ENCODE measurements around the gene FAM180B. TPM values are rescaled to one million over a fixed set of nuclear protein-coding genes. Genes with fewer than 3 reads are reported as not detected.

The FAM180B gene
- polyA plus RNA-seq, 1 donor from 2014 or later = not detected

DNA sequence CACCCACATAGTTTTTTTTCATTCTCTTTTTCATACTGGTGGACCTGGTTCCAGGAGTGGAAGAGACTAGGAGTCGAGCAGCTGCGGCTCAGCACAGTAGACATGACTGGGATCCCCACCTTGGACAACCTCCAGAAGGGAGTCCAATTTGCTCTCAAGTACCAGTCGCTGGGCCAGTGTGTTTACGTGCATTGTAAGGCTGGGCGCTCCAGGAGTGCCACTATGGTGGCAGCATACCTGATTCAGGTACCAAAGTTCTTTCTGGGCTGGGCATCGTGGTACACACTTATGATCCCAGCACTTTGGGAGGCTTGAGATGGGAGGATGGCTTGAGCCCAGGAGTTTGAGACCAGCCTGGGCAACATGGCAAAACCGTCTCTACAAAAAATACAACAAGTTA, 16.8 kb upstream of the FAM180B start:
- Histone ChIP-seq H3K4me2 (ENCODE audit: low read length) (no peak overlapping the region), H3K9ac (ENCODE audit: low read length) (no peak overlapping the region), H3K27ac (ENCODE audit: low read length) (no peak overlapping the region), H4K20me1 (ENCODE audit: insufficient read depth) (no peaks in the 10 kb centered on the region), H3K9me3 (ENCODE audit: low read length) (no peaks in the 10 kb centered on the region), H3K27me3 (ENCODE audit: insufficient read depth, low read depth, low read length) (peaks cover 15% of the 10 kb centered on the region), H2AFZ (ENCODE audit: low read depth, low read length) (no peak overlapping the region), H3K9me2 (ENCODE audit: insufficient read depth, low read length) (no peaks in the 10 kb centered on the region), H3K79me2 (replicated peaks; ENCODE audit: insufficient read depth, low read length) (no peaks in the 10 kb centered on the region), H3K36me3 (ENCODE audit: insufficient read depth, low read length) (no peaks in the 10 kb centered on the region), H3K4me3 (ENCODE audit: low read length) (no peak overlapping the region), H3F3A (ENCODE audit: insufficient read depth, low read length, poor library complexity, severe bottlenecking) (no peaks in the 10 kb centered on the region)
- no peak for TF ChIP-seq EZH2 (IDR thresholded peaks at IDR 0.05; ENCODE audit: borderline replicate concordance, insufficient read depth, low read length, poor library complexity, severe bottlenecking)
- TF ChIP-seq SMC3 (conservative IDR thresholded peaks at IDR 0.05; ENCODE audit: poor library complexity) = no peak
- no peak for TF ChIP-seq POLR2AphosphoS5 (IDR thresholded peaks at IDR 0.05)
- no peak for TF ChIP-seq TAF1 (IDR thresholded peaks at IDR 0.05; ENCODE audit: low read depth)
- TF ChIP-seq, protein P1, sequence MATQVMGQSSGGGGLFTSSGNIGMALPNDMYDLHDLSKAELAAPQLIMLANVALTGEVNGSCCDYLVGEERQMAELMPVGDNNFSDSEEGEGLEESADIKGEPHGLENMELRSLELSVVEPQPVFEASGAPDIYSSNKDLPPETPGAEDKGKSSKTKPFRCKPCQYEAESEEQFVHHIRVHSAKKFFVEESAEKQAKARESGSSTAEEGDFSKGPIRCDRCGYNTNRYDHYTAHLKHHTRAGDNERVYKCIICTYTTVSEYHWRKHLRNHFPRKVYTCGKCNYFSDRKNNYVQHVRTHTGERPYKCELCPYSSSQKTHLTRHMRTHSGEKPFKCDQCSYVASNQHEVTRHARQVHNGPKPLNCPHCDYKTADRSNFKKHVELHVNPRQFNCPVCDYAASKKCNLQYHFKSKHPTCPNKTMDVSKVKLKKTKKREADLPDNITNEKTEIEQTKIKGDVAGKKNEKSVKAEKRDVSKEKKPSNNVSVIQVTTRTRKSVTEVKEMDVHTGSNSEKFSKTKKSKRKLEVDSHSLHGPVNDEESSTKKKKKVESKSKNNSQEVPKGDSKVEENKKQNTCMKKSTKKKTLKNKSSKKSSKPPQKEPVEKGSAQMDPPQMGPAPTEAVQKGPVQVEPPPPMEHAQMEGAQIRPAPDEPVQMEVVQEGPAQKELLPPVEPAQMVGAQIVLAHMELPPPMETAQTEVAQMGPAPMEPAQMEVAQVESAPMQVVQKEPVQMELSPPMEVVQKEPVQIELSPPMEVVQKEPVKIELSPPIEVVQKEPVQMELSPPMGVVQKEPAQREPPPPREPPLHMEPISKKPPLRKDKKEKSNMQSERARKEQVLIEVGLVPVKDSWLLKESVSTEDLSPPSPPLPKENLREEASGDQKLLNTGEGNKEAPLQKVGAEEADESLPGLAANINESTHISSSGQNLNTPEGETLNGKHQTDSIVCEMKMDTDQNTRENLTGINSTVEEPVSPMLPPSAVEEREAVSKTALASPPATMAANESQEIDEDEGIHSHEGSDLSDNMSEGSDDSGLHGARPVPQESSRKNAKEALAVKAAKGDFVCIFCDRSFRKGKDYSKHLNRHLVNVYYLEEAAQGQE (IDR thresholded peaks at IDR 0.05; ENCODE audit: borderline replicate concordance) = no peak
- TF ChIP-seq MXI1 (conservative IDR thresholded peaks at IDR 0.05; ENCODE audit: poor library complexity, severe bottlenecking) = no peak
- TF ChIP-seq EP300 (conservative IDR thresholded peaks at IDR 0.05; ENCODE audit: poor library complexity, severe bottlenecking) = no peak
- no peak for TF ChIP-seq RAD21 (conservative IDR thresholded peaks at IDR 0.05)
- TF ChIP-seq CTCF (IDR thresholded peaks at IDR 0.05; ENCODE audit: poor library complexity, severe bottlenecking) = no peak

DNA sequence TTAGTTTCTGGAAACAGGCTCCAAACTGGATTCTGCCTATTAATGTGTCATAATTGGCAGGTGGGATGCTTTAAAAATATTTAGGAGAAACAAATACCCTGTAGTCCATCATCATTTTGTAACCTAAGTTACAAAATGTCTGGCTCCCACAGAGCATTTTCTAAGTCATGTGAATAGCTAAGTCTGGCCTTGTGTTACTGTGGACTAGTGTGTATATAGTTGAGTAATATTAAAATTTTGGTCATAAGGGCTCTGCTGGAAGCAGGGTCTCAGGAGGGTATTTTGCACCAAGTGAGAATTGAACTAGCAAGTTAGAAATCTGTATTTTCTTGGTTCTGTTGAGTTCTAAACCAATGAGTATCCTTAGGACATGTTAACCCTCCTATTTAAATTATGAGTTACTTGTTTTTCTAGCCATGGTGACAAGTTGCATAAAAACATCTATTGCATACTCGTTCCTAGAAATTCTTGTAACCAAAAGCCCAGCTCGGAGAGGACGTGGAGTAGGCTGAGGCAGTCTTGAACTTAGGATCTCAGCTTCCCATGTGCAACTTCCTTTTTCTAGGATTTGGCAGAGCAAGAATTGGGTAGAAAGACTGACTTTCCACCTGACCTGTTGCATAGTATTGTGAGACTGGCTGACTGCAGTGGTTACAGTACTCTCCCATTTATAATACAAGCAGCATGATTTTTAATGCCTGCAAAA, 15.7 kb upstream of the FAM180B start:
- Histone ChIP-seq H3K4me3 (ENCODE audit: low read length) (no peak overlapping the region), H3F3A (ENCODE audit: insufficient read depth, low read length, poor library complexity, severe bottlenecking) (no peaks in the 10 kb centered on the region), H3K79me2 (replicated peaks; ENCODE audit: insufficient read depth, low read length) (peaks cover 3% of the 10 kb centered on the region), H3K9me3 (ENCODE audit: low read length) (no peaks in the 10 kb centered on the region), H2AFZ (ENCODE audit: low read depth, low read length) (no peak overlapping the region), H3K9me2 (ENCODE audit: insufficient read depth, low read length) (no peaks in the 10 kb centered on the region), H3K27ac (ENCODE audit: low read length) (no peak overlapping the region), H3K27me3 (ENCODE audit: insufficient read depth, low read depth, low read length) (peaks cover 5% of the 10 kb centered on the region), H4K20me1 (ENCODE audit: insufficient read depth) (no peaks in the 10 kb centered on the region), H3K4me2 (ENCODE audit: low read length) (no peak overlapping the region), H3K36me3 (ENCODE audit: insufficient read depth, low read length) (no peaks in the 10 kb centered on the region), H3K9ac (ENCODE audit: low read length) (no peak overlapping the region)
- TF ChIP-seq EP300 (conservative IDR thresholded peaks at IDR 0.05; ENCODE audit: poor library complexity, severe bottlenecking) (no peak), SMC3 (conservative IDR thresholded peaks at IDR 0.05; ENCODE audit: poor library complexity) (no peak), TAF1 (IDR thresholded peaks at IDR 0.05; ENCODE audit: low read depth) (no peak), MXI1 (conservative IDR thresholded peaks at IDR 0.05; ENCODE audit: poor library complexity, severe bottlenecking) (no peak), POLR2AphosphoS5 (IDR thresholded peaks at IDR 0.05) (no peak), CTCF (IDR thresholded peaks at IDR 0.05; ENCODE audit: poor library complexity, severe bottlenecking) (no peak), RAD21 (conservative IDR thresholded peaks at IDR 0.05) (no peak), EZH2 (IDR thresholded peaks at IDR 0.05; ENCODE audit: borderline replicate concordance, insufficient read depth, low read length, poor library complexity, severe bottlenecking) (no peak)
- TF ChIP-seq, protein P1 (IDR thresholded peaks at IDR 0.05; ENCODE audit: borderline replicate concordance) = no peak
